Activated gamma-delta T cell treated with Interleukin-2 at 50 U/mL for 16 hours (primary cell): ENCODE measurements around the gene NMT1.
"Not testable (repeated sequence)": the region's sequence is repeated elsewhere in the genome, so short reads cannot be mapped to it uniquely, and the experiment has no call there.

Experiments used
- DNase-seq: peaks from one replicate; pipeline ENCODE4 v3.0.0-alpha.2; 2020

Gene NMT1

GRCh38 chr17:45123076-45123770, 62.1 kb downstream of the NMT1 start:
- no peak for DNase-seq

DNA sequence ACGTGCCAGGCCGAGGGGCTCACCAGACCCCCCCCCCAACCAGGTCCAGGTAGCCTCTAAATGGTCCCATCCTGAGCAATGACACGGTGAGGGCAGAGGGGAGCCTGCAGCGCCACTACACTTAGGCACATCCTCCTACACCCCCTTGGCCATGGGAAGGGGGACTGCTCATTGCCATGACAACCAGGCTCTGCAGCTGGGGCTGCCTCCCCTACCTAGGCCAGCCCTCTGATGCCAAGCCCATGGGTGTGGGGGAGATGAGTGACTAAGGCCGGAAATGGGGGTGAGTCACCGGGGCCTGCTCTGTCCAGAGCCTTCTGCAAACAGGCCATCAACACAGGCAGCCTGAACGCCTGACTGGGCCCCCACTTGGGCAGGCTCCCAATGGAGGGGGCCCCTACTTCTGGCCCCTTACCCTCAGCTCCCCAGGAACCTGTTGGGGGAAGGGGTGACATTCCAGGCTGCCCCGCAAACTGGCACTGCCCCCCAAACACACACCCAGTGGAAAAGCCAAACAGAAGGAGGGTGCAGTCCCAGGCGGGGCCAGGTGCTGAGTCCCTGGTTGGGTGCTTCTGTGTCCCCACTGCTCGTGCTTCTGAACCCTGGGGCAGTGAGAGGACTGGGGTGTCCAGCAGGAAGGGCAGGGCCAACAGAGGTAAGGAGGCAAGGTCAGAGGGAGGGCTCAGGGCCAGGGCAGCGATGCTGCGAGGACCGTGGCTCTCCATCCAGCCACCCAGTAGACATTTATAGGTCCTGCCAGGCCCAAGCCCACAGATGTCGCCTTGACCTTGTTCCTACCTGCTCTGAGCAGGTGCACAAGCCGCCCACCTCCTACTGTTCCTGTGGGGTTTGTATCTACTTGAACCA, 63.0 kb downstream of the NMT1 start:
- peak; percentile 38 for DNase-seq

GRCh38 chr17:45124797-45125122, 63.6 kb downstream of the NMT1 start:
- not testable (repeated sequence) for DNase-seq

GRCh38 chr17:45125509-45125908, 64.4 kb downstream of the NMT1 start:
- no peak for DNase-seq

GRCh38 chr17:45127207-45127547, 66.1 kb downstream of the NMT1 start:
- no peak for DNase-seq

- DNase-seq: no peak
Observed at GRCh38 chr17:45127548-45128300, 66.6 kb downstream of the NMT1 start.

DNA sequence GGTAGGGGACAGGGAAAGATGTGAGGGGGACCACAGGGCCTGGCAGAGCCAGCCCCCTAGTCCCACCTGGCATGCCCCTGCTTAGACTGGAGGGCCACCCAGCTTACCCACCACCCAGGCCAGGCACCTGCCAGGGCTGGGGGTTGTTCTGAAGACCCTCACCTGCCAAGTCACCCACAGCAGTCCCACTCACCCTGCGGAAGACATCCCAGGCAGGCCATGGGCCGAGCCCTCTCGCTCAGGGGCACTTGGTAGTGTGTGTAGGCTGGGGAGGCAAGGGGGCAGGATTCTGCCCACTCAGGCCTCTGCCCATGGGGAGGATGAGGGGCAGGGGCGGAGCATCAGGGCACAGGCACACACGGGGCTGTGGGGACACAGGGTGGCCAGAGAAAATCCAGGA, 67.2 kb downstream of the NMT1 start:
- DNase-seq: no peak

- DNase-seq: no peak
Observed at GRCh38 chr17:45128989-45129388, 67.9 kb downstream of the NMT1 start.

GRCh38 chr17:45129426-45129939, 68.4 kb downstream of the NMT1 start:
- no peak for DNase-seq

GRCh38 chr17:45129940-45130680, 69.0 kb downstream of the NMT1 start:
- DNase-seq: no peak

DNA sequence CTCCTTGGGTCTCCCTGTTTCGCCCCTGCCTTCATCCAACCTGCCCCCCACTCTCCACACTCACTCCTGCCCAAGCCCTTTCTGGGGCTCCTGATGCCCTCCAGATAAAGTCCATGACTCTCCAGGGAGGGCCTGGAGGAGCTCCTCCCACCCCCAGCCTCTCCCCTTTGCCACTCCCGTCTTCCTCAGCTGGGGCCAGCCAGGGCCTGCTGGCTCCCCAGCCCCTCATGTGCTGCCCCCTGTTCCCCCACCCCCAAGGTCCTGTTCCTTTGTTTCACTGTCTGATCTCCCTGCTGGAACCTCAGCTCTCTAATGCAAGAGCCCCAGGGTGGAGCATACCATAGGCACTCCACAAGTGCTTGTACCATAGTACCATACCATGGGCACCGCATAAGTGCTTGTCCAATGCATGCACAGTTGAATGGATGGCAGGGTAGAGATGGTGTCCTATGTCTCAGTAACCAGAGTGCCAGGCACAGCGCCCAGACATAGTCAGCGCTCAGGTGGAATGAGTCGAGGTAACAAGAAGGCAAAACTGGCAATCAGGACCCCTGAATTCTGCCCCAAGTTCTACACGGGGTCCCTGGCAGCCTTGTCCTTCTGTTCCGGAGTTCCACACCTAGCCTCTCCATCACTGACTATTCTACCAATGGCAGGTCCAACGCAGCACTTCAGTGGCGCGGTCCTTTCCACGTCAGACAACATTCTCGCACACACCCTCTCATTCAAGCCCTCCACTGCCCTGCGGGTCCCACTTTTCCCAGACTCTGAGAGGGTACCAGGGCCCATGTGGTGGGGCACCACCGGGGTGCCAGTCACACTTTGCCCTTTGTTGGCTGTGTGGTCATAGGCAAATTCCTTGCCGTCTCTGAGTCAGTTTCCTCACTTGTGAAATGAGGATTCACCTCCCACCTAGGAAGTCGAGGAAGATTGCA, 69.8 kb downstream of the NMT1 start:
- DNase-seq: no peak

- peak; percentile 44 for DNase-seq
Observed at GRCh38 chr17:45131616-45132319, 70.7 kb downstream of the NMT1 start.

DNA sequence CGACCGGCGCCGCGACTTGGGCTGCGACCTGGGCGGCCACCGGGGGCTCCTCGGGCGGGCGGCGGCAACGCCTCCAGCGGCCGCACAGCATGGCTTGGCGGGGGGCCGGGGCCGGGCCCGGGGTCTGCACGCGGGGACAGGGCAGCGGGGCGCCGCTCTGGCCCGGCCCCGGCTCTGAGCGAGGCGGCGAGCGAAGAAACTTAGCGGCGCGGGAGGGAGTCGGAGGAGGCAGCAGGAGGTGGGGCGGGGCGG, 71.1 kb downstream of the NMT1 start, which contains the start of gene PLCD3:
PLCD3 (minus strand) TSS at position 196 of the 252 bp plus-strand sequence; CDS start at position 91, 105 bp downstream.
- no peak for DNase-seq

DNA sequence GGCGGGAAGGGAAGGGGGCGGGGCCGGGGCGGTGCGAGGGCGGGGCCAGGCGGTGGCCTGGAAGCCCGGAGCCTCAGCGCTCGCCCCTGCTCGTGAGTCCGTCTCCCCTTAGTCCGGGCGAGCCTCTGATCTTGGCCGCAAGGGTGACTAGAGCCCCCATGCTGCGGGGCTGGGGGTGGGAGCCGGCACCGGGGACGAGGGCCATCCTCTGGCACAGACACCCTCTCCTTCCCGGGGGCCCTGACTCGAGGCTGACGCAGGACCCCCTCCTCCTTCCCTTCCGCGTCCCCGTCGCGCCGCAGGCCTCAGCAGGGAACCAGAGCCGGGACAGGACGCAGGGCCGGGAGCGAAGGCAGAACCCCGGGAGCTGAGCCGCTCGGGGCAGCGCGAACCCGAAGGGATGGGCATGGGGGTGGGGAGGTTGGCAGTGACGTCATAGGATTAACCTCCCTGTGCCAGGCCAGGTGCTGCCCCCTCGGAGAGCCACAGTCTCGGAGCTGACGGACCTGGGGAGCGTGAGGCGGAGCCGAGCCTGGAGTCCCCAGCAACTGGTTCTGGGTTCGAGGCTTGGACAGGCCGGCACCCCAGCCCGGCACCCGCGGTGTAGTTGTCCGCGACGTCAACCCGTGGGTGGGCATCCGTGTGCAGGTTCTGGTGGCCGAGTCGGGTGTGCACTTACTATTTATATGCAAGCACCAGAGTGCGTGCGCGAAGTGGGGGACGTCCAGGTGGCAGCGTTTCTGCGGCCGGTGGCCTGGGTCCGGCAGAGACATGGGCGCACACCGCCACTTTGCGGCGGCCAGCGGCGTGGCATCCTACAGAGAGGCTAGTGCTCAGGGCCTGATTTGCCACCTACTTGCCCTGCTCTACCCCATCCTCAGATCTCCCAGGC, 71.7 kb downstream of the NMT1 start:
- peak; percentile 62 for DNase-seq

GRCh38 chr17:45135192-45135977, 74.3 kb downstream of the NMT1 start, which contains the start of gene ACBD4:
TSS of gene ACBD4 (plus strand) at chr17:45135687. CDS start at chr17:45136145, 458 bp downstream.
- DNase-seq: peak; percentile 98

DNA sequence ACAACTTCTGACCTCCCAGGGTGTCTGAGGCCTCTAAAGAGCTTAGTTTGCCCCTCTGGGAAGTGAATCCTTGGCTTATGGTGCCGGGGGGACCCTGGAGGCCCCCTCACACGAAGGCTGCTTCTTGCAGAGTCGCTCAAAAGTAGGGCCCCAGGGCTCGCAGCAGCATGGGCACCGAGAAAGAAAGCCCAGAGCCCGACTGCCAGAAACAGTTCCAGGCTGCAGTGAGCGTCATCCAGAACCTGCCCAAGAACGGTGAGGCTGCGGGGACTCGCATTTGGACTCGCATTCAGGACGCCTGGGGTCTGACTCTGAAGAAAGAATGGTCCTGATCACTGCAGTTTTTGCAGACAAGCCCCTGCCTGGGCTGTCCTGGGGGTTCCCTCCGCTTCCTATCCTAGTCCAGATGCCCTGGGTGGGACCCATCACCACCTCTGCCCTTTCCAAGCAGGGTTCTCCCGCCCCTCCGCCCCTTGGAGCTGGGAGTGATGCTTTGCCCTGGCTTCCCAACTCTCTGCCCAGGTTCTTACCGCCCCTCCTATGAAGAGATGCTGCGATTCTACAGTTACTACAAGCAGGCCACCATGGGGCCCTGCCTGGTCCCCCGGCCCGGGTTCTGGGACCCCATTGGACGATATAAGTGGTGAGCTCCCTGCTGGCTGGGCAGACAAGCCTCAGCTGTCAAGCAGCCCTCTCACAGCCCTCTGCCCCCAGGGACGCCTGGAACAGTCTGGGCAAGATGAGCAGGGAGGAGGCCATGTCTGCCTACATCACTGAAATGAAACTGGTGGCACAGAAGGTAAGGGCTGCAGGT, 75.1 kb downstream of the NMT1 start:
- DNase-seq: no peak

DNA sequence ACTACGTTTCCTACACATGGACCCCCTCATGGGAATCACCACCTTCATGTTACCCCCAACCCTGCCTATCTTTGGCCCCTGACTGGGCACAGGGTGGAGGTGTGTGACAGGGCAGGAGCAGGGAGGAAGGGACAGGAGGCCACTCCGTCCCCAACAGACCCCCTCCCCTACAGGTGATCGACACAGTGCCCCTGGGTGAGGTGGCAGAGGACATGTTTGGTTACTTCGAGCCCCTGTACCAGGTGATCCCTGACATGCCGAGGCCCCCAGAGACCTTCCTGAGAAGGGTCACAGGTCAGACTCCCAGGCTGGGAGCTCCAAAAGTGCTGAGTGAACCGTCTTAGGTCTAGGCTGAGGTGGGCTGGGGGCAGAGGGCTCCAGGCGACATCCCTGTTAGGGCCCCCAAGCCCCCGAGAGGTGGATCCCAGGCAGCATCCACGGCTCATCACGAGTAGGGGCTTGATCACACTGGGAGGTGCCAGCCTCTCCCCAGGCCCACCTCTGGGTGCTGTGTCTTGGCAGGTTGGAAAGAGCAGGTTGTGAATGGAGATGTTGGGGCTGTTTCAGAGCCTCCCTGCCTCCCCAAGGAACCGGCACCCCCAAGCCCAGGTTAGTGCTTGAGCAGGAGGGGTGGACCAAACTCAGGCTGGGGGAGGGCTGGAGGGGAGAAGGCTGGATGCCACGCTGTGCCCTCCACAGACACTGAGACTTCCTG, 75.9 kb downstream of the NMT1 start:
- no peak for DNase-seq
